Activated T-cell treated with anti-CD3 and anti-CD28 coated beads, Interleukin-2, amount 50 U/mL, for 4 hours (primary cell): ENCODE results near the gene EPB41L4A. TPM values are rescaled to one million over a fixed set of nuclear protein-coding genes. Genes with fewer than 3 reads are reported as not detected.
"Not testable (repeated sequence)": the region's sequence is repeated elsewhere in the genome, so short reads cannot be mapped to it uniquely, and the experiment has no call there.

Experiments used
- ATAC-seq, 2 donors: fragments of 200-7000 bp; cut with Tn5 transposase; one replicate each; pipeline ENCODE4 v1.10.0; 2021
- DNase-seq: peaks from one replicate; pipeline ENCODE4 v3.0.0-alpha.2; 2020
- H3K27me3 Mint-ChIP-seq: one replicate; pipeline ENCODE4 v1.8.0; 2021; ENCODE audit warnings: low read depth, mixed read lengths
- H3K36me3 Mint-ChIP-seq: one replicate; pipeline ENCODE4 v1.8.0; 2022; ENCODE audit warnings: mixed read lengths; ENCODE audit not compliant: insufficient read depth
- H3K4me1 Mint-ChIP-seq: one replicate; pipeline ENCODE4 v1.8.0; 2021; ENCODE audit warnings: low read depth, mixed read lengths
- H3K4me3 Mint-ChIP-seq: one replicate; pipeline ENCODE4 v1.8.0; 2021; ENCODE audit warnings: mild to moderate bottlenecking, moderate library complexity, mixed read lengths
- H3K9me3 Mint-ChIP-seq: one replicate; pipeline ENCODE4 v1.8.0; 2021; ENCODE audit warnings: mixed read lengths
- total RNA-seq, 3 donors: library from RNA; stranded (reverse); gene quantifications; one replicate each; pipeline ENCODE4 v1.2.1, GENCODE V29; 2021

The EPB41L4A gene
- total RNA-seq, 3 donors from 2014 or later: 0.10 to 0.35 (median 0.16) TPM

- no peaks in the 10 kb centered on the region for H3K9me3 Mint-ChIP-seq
- H3K27me3 Mint-ChIP-seq: peaks cover 58% of the 10 kb centered on the region
- no peaks in the 10 kb centered on the region for H3K36me3 Mint-ChIP-seq
- ATAC-seq (peak; percentile 61 to 68), DNase-seq (no peak)
- peak overlapping the region; percentile 78 for H3K4me3 Mint-ChIP-seq
- peaks cover 12% of the 10 kb centered on the region for H3K4me1 Mint-ChIP-seq
Observed at GRCh38 chr5:112417931-112418658, 982 bp downstream of the EPB41L4A start.

GRCh38 chr5:112415552-112415951, 3.5 kb downstream of the EPB41L4A start:
- ATAC-seq: no peak
- Mint-ChIP-seq H3K9me3 (no peaks in the 10 kb centered on the region), H3K36me3 (no peaks in the 10 kb centered on the region), H3K4me3 (no peak overlapping the region), H3K4me1 (peaks cover 12% of the 10 kb centered on the region), H3K27me3 (peaks cover 42% of the 10 kb centered on the region)
- DNase-seq: no peak

GRCh38 chr5:112413611-112414010, 5.5 kb downstream of the EPB41L4A start:
- H3K4me1 Mint-ChIP-seq: peaks cover 10% of the 10 kb centered on the region
- H3K27me3 Mint-ChIP-seq: peaks cover 38% of the 10 kb centered on the region
- no peak for ATAC-seq
- no peaks in the 10 kb centered on the region for H3K36me3 Mint-ChIP-seq
- H3K9me3 Mint-ChIP-seq: no peaks in the 10 kb centered on the region
- DNase-seq: no peak
- no peak overlapping the region for H3K4me3 Mint-ChIP-seq

- Mint-ChIP-seq H3K9me3 (no peaks in the 10 kb centered on the region), H3K36me3 (no peaks in the 10 kb centered on the region), H3K27me3 (peaks cover 33% of the 10 kb centered on the region), H3K4me1 (no peaks in the 10 kb centered on the region), H3K4me3 (no peak overlapping the region)
- no peak for ATAC-seq
- DNase-seq: no peak
Observed at GRCh38 chr5:112412346-112412745, 6.7 kb downstream of the EPB41L4A start.

- no peaks in the 10 kb centered on the region for H3K9me3 Mint-ChIP-seq
- H3K27me3 Mint-ChIP-seq: peaks cover 30% of the 10 kb centered on the region
- ATAC-seq (no peak), DNase-seq (no peak)
- no peaks in the 10 kb centered on the region for H3K36me3 Mint-ChIP-seq
- H3K4me3 Mint-ChIP-seq: no peak overlapping the region
- no peaks in the 10 kb centered on the region for H3K4me1 Mint-ChIP-seq
Observed at GRCh38 chr5:112411903-112412302, 7.2 kb downstream of the EPB41L4A start.

- no peak for DNase-seq
- no peaks in the 10 kb centered on the region for H3K36me3 Mint-ChIP-seq
Observed at GRCh38 chr5:112407666-112408065, 11.4 kb downstream of the EPB41L4A start.

GRCh38 chr5:112407240-112407639, 11.8 kb downstream of the EPB41L4A start:
- H3K4me3 Mint-ChIP-seq: no peak overlapping the region
- peaks cover 20% of the 10 kb centered on the region for H3K27me3 Mint-ChIP-seq
- H3K4me1 Mint-ChIP-seq: no peaks in the 10 kb centered on the region
- ATAC-seq (no peak), DNase-seq (no peak)
- H3K9me3 Mint-ChIP-seq: no peaks in the 10 kb centered on the region
- no peaks in the 10 kb centered on the region for H3K36me3 Mint-ChIP-seq

More at GRCh38 chr5:112407666-112408065, 11.4 kb downstream of the EPB41L4A start:
- Mint-ChIP-seq H3K4me1 (no peaks in the 10 kb centered on the region), H3K27me3 (peaks cover 17% of the 10 kb centered on the region), H3K9me3 (no peaks in the 10 kb centered on the region), H3K4me3 (no peak overlapping the region)
- ATAC-seq: no peak

- H3K27me3 Mint-ChIP-seq: peaks cover 15% of the 10 kb centered on the region
- no peak for DNase-seq
- H3K9me3 Mint-ChIP-seq: no peaks in the 10 kb centered on the region
- H3K4me1 Mint-ChIP-seq: no peaks in the 10 kb centered on the region
- no peaks in the 10 kb centered on the region for H3K36me3 Mint-ChIP-seq
- no peak overlapping the region for H3K4me3 Mint-ChIP-seq
- no peak for ATAC-seq
Observed at GRCh38 chr5:112403069-112403468, 16.0 kb downstream of the EPB41L4A start.

- Mint-ChIP-seq H3K36me3 (no peaks in the 10 kb centered on the region), H3K9me3 (no peaks in the 10 kb centered on the region), H3K27me3 (peaks cover 12% of the 10 kb centered on the region), H3K4me3 (no peak overlapping the region), H3K4me1 (no peaks in the 10 kb centered on the region)
- DNase-seq (no peak), ATAC-seq (no peak)
Observed at GRCh38 chr5:112401924-112402323, 17.2 kb downstream of the EPB41L4A start.

GRCh38 chr5:112397690-112398089, 21.4 kb downstream of the EPB41L4A start:
- no peak for ATAC-seq
- Mint-ChIP-seq H3K27me3 (peaks cover 8% of the 10 kb centered on the region), H3K9me3 (no peaks in the 10 kb centered on the region), H3K4me1 (no peaks in the 10 kb centered on the region), H3K4me3 (no peak overlapping the region), H3K36me3 (no peaks in the 10 kb centered on the region)
- no peak for DNase-seq

- ATAC-seq: no peak
- no peaks in the 10 kb centered on the region for H3K4me1 Mint-ChIP-seq
- no peak for DNase-seq
- H3K27me3 Mint-ChIP-seq: peaks cover 3% of the 10 kb centered on the region
- H3K9me3 Mint-ChIP-seq: no peaks in the 10 kb centered on the region
- no peaks in the 10 kb centered on the region for H3K36me3 Mint-ChIP-seq
- H3K4me3 Mint-ChIP-seq: no peak overlapping the region
Observed at GRCh38 chr5:112396430-112396829, 22.6 kb downstream of the EPB41L4A start.

GRCh38 chr5:112395299-112395698, 23.8 kb downstream of the EPB41L4A start:
- not testable (repeated sequence) for H3K9me3 Mint-ChIP-seq, ATAC-seq

GRCh38 chr5:112390327-112390726, 28.8 kb downstream of the EPB41L4A start:
- Mint-ChIP-seq H3K27me3 (no peaks in the 10 kb centered on the region), H3K9me3 (no peaks in the 10 kb centered on the region), H3K36me3 (no peaks in the 10 kb centered on the region), H3K4me1 (no peaks in the 10 kb centered on the region), H3K4me3 (no peak overlapping the region)
- no peak for DNase-seq
- no peak for ATAC-seq

More at GRCh38 chr5:112395299-112395698, 23.8 kb downstream of the EPB41L4A start:
- H3K4me1 Mint-ChIP-seq, H3K27me3 Mint-ChIP-seq, H3K36me3 Mint-ChIP-seq, DNase-seq, H3K4me3 Mint-ChIP-seq: not testable (repeated sequence)

GRCh38 chr5:112388739-112389138, 30.3 kb downstream of the EPB41L4A start:
- ATAC-seq: no peak
- Mint-ChIP-seq H3K9me3 (no peaks in the 10 kb centered on the region), H3K4me3 (no peak overlapping the region), H3K4me1 (no peaks in the 10 kb centered on the region), H3K27me3 (no peaks in the 10 kb centered on the region), H3K36me3 (no peaks in the 10 kb centered on the region)
- DNase-seq: no peak

- Mint-ChIP-seq H3K4me3 (no peak overlapping the region), H3K36me3 (no peaks in the 10 kb centered on the region), H3K27me3 (no peaks in the 10 kb centered on the region), H3K9me3 (no peaks in the 10 kb centered on the region), H3K4me1 (no peaks in the 10 kb centered on the region)
- no peak for DNase-seq
- ATAC-seq: no peak
Observed at GRCh38 chr5:112388074-112388473, 31.0 kb downstream of the EPB41L4A start.
